Stimulated activated CD4-positive, alpha-beta T cell treated with anti-CD3 and anti-CD28 coated beads, Interleukin-1b, Interleukin-23, amount 100 ng/mL, for 48 hours (primary cell): ENCODE results near the gene TMEM39B.
A peak's percentile ranks its signal among the peaks of the same experiment; 100 is the strongest.
"Not testable (repeated sequence)": the region's sequence is repeated elsewhere in the genome, so short reads cannot be mapped to it uniquely, and the experiment has no call there.

ENCODE experiments used
- DNase-seq: peaks from one replicate; pipeline ENCODE4 v3.0.0-alpha.2; 2020

Gene TMEM39B

GRCh38 chr1:32072622-32073298, at the start of gene TMEM39B:
Gene TMEM39B (plus strand): TSS chr1:32072939. CDS start chr1:32073048, 109 bp downstream.
- DNase-seq: peak; percentile 94

DNA sequence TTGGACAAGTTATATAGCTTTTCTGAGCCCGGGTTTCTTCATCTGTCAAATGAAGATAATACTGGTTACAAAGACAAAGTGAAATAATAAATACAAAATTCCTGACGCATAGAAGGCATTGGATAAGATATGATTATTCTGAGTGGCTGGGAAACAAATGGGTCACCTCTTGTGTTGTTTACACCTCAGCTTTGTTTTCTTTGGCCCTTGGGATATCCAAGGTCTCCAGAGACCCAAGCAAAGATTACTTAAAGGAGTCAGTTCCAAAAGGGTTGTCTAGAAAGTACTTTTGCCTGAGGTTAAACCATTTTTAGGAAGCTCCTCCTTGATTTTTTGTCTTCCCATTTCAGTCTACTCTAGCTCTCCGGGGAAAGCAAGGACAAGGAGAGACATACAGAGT, 49.4 kb upstream of the TMEM39B start:
- DNase-seq: no peak

- no peak for DNase-seq
Observed at GRCh38 chr1:32025515-32025914, 47.2 kb upstream of the TMEM39B start.

- DNase-seq: no peak
Observed at GRCh38 chr1:32028746-32029145, 44.0 kb upstream of the TMEM39B start.

DNA sequence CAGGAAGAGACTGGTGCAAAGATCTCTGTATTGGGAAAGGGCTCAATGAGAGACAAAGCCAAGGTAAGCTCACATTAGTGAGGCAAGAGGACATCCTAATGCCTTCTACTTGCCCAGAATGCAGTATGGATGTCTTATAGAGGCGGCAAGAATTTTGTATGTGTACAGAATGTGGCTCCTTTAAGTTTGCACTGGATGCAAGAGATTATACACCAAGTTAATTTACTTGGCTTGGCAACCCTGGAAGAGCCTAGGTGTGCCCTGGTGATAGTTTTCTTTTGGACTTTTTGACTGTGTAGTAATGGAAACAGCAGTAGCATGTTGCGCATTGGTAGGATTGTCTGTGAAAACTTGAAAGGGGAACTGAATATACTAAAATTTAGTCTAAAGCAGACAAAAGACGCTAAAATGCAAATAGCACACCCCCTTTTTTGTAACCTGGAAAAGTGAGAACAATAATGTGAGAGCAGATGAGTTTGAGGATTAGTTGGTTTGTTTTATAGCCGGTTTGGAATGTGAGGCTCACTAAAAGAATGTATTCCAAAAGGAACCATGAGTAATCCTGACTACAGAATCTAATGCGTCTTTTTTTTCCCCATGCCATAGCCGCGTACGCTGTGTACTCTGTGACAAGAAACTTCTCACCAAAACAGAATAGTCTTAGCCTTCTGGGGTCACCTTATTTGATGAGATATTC, 41.0 kb upstream of the TMEM39B start:
- DNase-seq: no peak

GRCh38 chr1:32032275-32032615, 40.5 kb upstream of the TMEM39B start:
- DNase-seq: no peak

- DNase-seq: no peak
Observed at GRCh38 chr1:32035119-32035518, 37.6 kb upstream of the TMEM39B start.

DNA sequence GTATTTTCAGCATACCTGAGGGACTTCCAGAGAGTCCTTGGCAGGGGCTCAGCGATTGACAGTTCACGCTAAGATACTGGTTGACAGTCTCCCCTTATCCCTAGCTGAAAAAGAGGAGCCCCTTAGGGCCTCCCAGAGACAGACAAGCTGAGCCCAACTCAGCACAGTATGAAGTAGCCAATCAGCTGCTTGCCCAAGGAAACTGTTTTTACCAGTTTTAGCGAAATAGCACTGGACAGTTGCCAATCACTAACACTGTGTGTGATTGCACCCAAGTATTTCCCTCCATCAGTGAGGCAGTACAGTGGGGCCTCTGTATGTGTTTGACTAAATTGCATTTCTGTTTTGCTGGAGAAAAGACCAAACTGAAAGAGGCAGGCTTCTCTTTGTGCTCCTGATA, 32.0 kb upstream of the TMEM39B start:
- no peak for DNase-seq

DNA sequence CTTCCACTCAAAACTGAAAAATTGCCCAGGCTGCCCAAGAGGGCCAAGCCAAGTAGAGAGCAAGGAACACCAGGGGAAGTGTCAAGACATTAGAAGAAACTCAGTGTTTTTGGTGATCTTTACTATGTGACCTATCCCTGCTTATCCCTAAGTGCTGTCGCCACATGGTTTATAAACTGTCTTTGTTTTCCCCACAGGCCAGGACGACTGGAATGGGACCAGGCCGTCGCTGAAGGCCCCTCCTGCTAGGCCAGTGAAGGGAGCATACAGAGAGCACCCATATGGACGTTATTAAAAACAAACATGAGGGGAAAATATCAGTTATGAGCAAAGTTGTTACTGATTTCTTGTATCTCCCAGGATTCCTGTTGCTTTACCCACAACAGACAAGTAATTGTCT, 30.4 kb upstream of the TMEM39B start:
- DNase-seq: no peak

- DNase-seq: no peak
Observed at GRCh38 chr1:32044234-32044633, 28.5 kb upstream of the TMEM39B start.

DNA sequence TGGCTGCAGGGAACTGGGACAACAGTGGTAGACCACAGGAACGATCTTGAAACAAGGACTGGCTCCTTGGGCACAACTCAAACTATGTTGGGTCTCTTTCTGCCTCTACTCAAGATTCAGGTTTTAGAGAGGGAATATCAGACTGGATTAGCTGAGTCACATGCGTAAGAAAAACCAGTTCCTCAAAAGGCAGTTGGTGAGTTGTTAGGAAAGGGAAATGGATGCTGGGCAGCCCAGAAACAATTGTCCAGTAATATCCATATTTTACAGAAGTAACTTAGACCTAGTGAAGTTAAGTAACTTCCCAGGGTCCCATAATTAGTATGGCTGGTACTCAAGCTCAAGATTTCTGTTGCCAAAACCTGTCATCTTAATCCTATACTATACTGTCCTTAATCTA, 27.0 kb upstream of the TMEM39B start:
- DNase-seq: no peak

- no peak for DNase-seq
Observed at GRCh38 chr1:32047701-32048100, 25.0 kb upstream of the TMEM39B start.

DNA sequence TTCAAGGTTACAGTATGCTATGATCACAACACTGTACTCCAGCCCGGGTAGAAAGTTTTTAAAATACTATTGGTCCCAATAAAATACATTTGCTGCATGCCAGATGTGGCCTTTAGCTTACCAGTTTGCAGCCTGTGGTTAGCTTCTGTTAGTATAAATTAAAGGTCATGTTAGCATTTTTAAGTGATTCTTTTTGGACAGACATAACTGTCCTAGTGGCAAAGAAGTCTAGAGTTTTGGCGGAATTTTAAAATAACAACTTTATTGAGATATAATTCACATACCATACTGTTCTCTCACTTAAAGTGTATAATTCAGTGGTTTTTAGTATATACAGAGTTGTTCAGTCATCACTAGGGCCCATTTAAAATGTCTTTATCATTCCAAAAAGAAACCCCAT, 24.3 kb upstream of the TMEM39B start:
- DNase-seq: no peak

DNA sequence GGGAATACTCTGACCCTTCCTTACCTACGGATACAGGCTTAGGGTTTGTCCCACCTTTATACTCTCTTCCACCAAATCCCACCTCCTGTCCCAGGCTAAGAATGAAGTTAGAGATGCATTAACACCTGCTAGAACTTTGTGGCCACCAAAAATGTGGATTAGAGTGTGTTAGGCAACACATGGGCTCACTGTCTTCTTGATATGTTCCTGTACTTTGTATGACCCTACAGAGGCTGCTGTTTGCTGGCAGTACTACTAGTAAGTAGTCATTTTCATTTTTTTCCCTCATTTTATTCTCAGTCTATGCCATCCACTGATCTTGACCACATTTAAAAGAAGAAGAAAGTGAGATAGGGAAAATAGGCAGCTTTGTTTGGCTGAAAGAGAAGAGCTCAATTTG, 21.0 kb upstream of the TMEM39B start:
- no peak for DNase-seq

DNA sequence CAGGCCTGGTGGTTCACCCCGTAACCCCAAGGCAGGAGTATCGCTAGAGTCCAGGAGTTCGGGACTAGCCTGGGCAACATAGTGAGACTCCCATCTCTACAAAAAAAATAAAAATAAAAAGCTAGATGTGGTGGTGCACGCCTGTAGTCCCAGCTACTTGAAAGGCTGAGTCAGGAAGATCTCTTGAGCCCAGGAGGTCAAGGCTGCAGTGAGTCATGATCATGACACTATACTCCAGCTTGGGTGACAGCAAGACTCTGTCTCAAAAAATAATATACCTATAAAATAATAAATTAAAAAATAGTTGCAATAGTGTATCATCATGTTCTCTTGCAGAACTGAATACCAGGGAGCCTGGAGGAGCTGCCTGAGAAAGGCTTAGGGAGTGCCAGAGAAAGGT, 19.9 kb upstream of the TMEM39B start:
- no peak for DNase-seq

- no peak for DNase-seq
Observed at GRCh38 chr1:32055416-32055815, 17.3 kb upstream of the TMEM39B start.

GRCh38 chr1:32056598-32056997, 16.1 kb upstream of the TMEM39B start:
- no peak for DNase-seq

GRCh38 chr1:32060914-32061313, 11.8 kb upstream of the TMEM39B start:
- DNase-seq: no peak

- DNase-seq: no peak
Observed at GRCh38 chr1:32062867-32063230, 9.9 kb upstream of the TMEM39B start.

GRCh38 chr1:32063261-32063681, 9.5 kb upstream of the TMEM39B start:
- DNase-seq: no peak

- DNase-seq: not testable (repeated sequence)
Observed at GRCh38 chr1:32065613-32066488, 6.9 kb upstream of the TMEM39B start.

GRCh38 chr1:32066489-32066873, 6.3 kb upstream of the TMEM39B start:
- no peak for DNase-seq

DNA sequence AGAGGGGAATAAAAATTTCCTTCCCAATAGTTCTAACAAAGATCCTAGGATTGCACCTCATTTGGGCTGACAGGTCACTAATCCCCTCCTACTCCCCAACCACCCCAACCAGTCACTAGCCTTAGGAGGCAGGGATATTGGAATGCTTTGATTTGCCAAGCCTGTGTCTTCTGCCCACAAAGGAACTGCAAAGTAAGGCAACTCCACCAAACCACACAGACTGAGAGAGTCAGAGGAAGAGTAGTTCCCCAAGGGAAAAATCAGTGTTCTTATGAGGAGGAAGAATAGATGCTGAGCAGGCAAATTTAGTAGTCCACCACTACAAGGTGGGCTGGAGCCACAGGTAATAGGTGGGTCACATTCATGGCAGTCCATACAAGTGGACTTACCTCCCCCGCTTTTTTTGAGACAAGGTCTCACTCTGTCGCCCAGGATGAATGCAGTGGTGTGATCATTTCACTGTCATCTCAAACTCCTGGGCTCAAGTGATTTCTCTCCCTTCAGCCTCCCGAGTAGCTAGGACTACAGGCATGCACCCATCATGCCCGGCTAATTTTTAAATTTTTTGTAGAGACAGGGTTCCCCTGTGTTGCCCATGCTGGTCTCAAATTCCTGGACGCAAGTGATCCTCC, 3.7 kb upstream of the TMEM39B start:
- no peak for DNase-seq
